GM18499 (cell line): Measurements from ENCODE around the gene ASRGL1.
"Not testable (repeated sequence)": the region's sequence is repeated elsewhere in the genome, so short reads cannot be mapped to it uniquely, and the experiment has no call there.

Source experiments
- ATAC-seq: cut with Tn5 transposase; IDR thresholded peaks from one replicate; pipeline ENCODE4 v1.9.1; 2021; ENCODE audit warnings: moderate number of reproducible peaks; ENCODE audit not compliant: insufficient read depth, unreplicated experiment

Gene ASRGL1

DNA sequence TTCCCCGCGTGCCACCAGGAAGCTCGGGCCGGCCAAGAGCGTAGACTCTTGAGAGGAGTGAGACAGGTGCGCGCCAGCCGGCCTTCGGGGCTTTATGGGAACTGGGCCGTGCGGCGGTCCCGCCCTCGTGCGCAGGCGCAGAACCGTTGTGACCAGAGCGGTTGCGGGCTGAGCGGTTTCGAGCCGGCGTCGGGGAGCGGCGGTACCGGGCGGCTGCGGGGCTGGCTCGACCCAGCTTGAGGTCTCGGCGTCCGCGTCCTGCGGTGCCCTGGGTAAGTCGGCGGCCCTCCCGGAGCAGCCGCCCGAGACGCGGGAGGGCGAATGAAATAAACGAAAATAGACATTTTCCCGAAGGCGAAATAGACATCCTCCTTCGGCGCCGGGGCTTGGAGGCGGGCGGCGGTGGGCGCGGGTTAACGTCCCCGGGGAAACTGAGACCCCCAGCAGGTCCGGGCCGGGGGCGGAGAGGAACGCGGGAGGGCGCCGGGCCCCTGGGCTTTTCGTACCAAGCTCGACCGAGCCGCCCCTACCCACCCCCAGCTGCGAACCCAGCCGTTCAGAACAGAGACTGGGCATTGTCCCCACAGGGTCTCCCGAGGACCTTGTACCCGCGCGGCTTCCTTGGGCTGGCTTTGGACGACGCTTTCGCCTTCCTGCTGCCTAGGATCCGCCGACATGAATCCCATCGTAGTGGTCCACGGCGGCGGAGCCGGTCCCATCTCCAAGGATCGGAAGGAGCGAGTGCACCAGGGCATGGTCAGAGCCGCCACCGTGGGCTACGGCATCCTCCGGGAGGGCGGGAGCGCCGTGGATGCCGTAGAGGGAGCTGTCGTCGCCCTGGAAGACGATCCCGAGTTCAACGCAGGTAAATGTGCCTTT, at the start of gene ASRGL1:
TSS of gene ASRGL1 (plus strand) at position 146 of the 879 bp plus-strand sequence. CDS start at position 676, 530 bp downstream.
- ATAC-seq: no peak

DNA sequence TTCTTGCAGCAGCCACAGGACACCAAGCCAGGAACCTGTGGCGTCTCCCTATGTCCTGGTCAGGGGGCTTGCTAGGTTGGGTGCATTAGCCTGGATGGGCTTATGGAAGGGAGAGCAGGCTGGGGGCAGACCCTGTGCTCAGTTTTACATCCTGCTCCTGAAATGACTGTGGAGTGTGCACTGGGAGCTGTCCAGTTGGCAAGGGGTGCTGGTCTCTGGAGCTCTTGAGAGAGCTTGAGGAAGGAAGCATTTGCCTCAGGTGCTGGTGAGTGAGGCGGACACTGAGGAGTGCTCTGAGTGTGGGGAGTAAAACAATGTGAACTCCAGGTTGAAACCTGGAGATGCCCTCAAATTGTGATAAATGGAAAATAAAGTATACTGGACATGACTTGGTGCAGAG, 41.7 kb upstream of the ASRGL1 start:
- ATAC-seq: no peak

DNA sequence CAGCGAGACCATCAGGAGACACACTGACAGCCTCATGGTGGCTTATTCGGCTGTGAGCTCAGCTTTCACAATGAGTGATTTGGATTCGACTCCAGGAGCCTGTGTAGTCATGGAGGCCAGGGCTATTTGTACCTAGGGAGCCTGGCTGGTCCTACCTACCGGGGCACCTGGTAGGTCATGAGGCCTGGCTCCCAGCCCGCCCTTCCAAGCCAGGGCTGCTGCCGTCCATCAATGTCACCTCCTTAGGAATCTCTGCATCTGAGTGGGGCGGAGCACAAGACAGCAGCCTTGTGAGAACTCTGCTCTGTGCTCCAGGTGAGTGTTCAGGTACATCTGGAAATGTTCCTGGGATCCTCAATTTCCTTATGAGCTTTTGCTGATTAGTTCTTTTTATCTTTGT, 38.3 kb upstream of the ASRGL1 start, which contains the start of gene SCGB1D4:
TSS of gene SCGB1D4 (minus strand) at position 101 of the 400 bp plus-strand sequence. CDS start at position 36, 65 bp downstream.
- no peak for ATAC-seq

DNA sequence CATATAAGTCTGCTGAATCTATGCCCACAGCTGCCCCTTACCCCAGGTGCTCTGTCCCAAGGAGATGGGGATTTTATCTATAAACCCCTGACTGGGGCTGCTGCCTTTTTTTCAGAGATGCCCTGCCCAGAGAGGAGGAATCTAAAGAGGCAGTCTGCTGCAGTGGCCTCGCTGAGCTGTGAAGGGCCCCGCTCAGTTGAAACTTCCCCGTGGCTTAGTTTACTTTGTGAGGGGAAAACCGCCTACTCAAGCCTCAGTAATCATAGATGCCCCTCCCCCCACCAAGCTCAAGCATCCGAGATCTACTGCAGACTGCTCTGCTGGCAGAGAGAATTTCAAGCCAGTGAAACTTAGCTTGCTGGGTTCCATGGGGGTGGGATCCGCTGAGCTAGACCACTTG, 31.0 kb upstream of the ASRGL1 start:
- ATAC-seq: no peak

DNA sequence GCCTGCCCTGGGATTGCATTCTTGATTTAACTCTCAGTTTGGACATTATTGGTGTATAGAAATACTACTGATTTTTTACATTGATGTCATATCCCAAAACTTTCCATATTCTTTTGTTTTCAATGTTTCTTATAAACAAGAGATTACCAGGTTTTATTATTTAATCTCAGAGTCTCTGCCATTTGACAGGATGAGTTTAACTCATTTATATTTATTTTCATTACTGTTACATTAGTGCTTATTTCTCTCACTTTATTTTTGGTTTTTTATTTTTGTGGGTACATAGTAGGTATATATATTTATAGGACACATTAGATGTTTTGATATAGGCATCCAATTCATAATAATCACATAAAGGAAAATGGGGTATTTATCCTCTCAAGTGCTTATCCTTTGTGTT, 29.3 kb upstream of the ASRGL1 start:
- no peak for ATAC-seq

DNA sequence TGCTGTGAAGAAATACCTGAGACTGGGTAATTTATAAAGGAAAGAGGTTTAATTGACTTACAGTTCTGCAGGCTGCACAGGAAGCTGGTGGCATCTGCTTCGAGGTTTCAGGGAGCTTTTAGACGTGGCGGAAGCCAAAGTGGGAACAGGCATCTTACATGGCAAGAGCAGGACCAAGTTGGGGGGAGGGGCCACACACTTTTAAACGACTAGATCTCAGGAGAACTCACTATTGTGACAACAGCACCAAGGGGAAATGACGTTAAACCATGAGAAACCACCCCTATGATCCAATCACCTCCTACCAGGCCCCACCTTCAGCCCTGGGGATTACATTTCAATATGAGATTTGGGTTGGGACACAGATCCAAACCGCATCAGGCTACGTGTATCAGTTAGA, 27.3 kb upstream of the ASRGL1 start:
- ATAC-seq: no peak

DNA sequence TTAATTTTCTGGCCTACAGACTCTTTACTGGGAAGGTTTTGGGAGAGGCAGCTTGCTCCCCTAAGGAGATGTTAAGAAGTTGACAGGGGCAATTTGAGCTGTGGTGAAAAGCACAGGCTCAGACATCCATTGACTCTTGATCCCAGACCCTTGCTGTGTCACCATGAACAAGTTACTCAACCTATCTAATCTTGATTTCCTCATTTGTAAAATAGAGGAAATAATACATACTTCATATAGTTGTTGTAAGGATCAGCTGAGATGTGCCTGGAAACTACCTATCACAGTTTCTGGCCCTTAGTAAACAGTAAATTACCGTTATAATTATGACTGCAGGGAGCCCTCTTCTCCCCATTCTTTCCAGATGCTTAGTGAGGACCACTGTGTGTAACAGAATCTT, 21.8 kb upstream of the ASRGL1 start:
- ATAC-seq: no peak

DNA sequence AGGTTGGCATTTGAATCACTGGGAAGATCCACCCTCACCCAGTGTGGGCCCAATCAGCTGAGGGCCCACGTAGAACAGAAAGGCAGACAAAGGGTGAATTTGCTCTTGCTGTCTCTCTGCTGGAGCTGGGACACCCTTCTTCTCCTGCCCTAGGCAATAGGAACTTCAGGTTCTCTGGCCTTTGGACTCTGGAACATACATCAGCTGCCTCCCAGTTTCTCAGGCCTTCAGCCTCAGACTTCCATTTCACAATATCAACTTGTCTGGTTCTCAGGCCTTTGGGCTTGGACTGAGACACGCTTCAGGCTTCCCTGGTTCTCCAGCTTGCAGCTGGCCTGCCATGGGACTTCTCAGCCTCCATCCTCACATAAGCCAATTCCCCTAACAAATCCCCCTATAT, 14.7 kb upstream of the ASRGL1 start:
- no peak for ATAC-seq

DNA sequence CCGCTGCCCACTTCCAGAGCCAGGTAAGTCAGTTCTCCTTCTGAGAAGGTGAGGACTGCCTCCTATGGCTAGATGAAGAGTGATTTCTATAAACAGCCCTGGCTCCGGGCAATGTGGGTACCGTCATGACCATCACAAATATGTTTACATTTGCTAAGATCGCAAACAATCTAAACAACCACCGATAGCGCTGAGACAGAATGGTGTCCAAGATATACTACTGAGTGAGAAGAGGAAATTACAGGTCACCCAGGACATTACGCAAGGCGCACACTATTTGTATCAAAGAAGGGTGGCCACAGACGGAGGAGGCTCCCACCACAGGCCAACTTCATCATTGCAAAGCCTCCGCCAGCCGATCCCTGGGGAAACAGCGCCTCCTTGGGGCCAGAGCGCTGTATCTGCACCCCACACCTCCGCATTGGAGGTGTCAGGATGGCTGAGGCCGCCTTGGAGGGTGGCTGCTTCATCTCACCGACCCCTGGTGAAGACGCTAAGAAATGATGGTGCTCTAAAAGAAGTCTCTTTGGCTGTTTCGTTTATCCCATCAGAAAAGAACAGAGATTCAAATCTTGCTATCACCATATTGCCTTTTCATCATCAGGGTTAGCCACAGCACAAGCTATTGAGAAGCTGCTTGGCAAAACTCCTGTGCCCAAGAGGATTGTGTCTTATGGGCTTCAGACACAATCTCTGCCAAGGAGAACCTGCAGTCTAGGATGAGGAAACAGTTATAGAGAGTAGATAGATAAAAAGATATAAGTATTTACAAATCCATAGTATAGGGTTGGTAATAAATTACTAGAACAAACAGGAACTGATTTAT, 12.3 kb upstream of the ASRGL1 start:
- ATAC-seq: no peak

DNA sequence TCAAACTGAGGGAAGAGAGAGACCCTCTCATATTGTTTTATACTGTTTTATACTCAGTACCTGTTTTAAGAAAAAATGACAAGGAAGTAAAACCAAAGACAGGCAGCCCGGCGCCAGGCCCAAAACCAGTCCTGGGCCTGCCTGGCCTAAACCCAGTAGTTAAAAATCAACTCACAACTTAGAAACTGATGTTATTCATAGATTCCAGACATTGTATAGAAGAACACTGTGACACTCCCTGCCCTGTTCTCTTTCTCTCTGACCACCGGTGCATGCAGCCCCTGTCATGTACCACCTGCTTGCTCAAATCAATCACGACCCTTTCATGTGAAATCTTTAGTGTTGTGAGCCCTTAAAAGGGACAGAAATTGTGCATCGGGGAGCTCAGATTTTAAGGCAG, 11.5 kb upstream of the ASRGL1 start:
- not testable (repeated sequence) for ATAC-seq

DNA sequence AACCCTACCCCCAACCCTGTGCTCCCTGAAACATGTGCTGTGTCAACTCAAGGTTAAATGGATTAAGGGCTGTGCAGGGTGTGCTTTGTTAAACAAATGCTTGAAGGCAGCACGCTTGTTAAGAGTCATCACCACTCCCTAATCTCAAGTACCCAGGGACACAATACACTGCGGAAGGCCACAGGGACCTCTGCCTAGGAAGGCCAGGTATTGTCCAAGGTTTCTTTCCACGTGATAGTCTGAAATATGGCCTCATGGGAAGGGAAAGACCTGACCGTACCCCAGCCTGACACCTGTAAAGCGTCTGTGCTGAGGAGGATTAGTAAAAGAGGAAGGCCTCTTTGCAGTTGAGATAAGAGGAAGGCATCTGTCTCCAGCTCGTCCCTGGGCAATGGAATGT, 10.5 kb upstream of the ASRGL1 start:
- not testable (repeated sequence) for ATAC-seq

DNA sequence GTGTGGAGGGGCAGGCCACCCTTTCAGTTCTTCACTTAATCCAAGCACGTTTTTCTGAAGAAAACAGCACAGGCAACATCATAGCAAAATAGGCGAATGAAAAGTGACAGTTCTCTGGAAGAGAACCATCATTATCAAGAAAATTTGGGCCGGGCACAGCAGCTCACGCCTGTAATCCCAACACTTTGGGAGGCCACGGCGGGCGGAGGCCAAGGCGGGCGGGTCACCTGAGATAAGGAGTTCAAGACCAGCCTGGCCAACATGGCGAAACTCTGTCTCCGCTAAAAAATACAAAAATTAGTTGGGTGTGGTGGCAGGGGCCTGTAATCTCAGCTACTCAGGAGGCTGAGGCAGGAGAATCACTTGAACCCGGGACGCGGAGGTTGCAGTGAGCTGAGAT, 9.7 kb upstream of the ASRGL1 start:
- not testable (repeated sequence) for ATAC-seq

DNA sequence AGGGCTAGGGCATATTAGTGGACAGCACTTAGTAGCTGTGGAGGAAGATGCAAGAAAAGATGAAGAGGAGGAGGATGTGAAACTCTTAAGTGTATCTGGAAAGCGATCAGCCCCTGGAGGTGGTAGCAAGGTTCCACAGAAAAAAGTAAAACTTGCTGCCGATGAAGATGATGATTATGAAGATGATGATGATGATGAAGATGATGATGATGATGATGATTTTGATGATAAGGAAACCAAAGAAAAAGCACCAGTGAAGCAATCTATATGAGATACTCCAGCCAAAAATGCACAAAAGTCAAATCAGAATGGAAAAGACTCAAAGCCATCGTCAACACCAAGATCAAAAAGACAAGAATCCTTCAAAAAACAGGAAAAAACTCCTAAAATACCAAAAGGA, 6.0 kb upstream of the ASRGL1 start:
- ATAC-seq: not testable (repeated sequence)

DNA sequence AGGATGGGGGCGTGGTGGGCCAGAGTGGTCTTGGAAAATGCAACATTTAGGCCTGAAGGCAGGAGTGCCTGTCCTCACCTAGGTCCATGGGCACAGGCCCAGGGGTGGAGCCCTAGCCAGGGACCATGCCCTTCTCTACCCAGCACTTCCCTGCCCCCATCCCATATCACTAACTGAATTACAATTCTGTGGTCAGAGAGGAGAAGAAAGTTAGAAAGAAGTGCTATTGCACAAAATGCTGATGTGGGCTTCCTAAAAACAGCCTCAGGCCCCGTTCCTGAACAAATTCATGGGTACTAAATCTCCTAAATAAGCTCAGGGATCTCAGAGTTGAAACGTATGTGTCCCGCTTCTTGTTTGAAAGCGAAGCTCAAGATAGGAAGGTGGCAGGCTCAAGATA, 3.5 kb upstream of the ASRGL1 start:
- ATAC-seq: no peak

DNA sequence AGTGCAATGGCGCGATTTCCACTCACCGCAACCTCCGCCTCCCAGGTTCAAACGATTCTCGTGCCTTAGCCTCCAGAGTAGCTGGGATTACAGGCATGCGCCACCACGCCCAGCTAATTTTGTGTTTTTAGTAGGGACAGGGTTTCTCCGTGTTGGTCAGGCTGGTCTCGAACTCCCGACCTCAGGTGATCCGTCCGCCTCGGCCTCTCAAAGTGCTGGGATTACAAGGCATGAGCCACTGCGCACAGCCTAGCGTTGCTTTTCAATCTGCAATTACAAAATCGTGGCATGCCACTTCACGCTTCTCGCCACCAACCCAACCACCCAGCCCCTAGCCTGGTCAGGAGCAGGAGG, 322 bp upstream of the ASRGL1 start:
- not testable (repeated sequence) for ATAC-seq

DNA sequence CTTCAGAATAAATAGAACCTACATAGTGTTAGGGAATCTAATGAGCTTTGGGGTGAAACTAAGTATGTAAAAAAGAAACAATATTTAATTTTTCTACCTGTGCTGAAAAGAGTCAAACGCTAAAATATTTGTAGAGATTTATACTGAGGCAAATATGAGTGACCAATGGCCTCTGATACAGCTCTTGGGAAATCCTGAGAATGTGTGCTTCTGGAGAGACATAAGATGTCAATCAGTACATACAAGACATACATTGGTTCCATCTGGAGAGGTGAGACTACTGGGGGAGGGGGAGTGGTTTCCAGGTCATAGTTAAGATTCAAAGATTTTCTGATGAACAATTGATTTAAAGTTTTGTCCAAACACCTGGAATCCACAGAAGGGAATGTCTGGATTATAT, 970 bp downstream of the ASRGL1 start:
- no peak for ATAC-seq

DNA sequence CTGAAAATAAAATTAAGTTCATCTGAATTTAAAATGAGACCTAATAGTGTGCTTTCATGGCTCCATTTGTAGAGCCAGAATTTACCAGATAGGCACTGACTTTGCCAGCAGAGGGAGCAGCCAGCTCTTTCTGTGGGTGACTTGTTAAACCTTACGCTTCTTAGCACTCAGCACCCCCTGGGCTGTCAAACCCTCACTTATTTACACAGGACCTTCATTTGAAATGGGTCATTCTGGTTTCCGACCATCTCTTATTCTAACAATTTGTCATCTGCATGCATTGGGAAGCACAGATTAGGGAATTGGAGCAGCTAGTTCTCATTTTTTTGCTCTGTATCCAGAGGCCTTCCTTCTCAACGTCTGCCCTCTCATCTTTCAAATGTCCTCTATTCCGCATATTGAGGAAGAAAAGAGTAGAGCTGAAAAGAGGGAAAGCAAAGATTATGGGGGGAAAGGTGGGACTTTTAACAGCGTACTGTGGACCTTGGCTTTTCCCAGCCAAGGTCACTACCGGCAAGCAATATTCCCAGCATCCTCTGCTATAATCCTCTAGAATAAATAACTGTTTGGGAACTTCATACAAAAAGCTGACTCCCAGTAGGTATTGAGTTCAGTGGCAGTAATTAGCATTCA, 3.1 kb downstream of the ASRGL1 start:
- ATAC-seq: no peak

DNA sequence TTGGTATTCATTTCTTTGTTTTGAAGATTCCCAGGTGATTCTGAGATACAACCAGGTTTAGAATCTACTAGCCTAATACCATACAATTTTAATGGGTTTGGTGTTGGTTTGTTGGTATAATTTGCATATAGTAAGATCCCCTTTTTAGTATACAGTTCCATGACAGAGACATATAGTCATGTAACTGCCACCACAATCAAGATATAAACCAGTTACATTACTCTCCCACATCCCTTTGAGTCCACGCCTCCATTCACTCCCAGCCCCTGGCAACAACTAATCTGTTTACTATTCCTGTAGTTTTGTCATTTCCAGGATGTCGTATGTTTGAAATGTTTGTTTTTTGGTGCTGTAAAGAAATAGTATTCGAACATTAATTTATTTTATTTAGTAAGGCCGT, 4.3 kb downstream of the ASRGL1 start:
- no peak for ATAC-seq

DNA sequence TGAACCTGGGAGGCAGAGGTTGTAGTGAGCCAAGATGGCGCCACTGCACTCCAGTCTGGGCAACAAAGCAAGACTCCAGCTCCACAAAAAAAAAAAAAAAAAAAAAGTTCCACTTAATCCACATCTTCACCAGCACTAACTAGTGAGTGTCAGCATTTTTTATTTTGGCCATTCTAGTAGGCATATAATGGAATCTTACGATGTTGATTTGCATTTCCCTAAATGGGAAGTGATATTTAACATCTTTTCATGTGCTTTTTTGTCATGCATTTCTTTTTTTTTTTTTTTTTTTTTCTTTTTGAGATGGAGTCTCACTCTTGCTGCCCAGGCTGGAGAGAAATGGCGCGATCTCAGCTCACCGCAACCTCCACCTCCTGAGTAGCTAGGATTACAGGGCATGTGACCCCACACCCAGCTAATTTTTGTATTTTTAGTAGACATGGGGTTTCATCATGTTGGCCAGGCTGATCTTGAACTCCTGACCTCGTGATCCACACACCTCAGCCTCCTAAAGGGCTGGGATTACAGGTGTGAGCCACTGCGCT, 6.5 kb downstream of the ASRGL1 start:
- ATAC-seq: not testable (repeated sequence)

DNA sequence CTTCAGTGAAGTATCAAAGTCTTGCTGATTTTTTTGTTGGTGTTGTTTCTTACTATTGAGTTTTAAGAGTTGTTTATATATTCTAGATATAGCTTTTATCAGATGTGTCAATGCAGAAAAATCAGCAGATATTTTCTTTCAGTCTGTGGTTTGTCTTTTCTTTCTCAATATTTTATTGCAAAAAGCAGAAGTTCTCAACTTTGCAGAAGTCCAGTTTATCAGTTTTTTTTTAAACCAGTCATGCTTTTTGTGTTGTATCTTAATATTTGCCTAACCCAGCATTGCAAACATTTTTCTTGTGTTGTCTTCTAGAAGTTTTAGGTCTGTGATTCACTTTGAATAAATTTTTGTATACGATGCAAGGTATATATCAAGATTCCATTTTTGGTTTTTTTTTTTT, 7.0 kb downstream of the ASRGL1 start:
- no peak for ATAC-seq

DNA sequence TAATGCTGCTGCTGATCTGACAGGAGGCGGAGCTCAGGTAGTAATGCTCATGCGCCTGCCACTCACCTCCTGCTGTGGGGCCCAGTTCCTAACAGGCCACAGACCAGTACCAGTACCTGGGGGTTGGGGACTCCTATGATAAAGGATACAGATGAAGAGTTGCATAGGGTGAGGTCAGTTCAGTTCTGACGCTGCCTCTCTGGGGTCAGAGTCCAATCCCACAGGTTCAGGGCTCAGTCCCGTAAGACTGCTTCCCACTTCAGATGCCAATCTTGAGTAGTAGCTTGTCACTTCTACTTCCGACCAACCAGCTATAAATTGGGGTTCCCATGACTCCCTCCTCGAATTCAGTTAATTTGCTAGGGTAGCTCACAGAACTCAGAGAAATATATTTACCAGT, 8.6 kb downstream of the ASRGL1 start:
- no peak for ATAC-seq
